GM18907 (cell line): Measurements from ENCODE around the gene PEAK3.

Source experiments
- ATAC-seq: cut with Tn5 transposase; IDR thresholded peaks from one replicate; pipeline ENCODE4 v1.9.1; 2021; ENCODE audit warnings: mild to moderate bottlenecking, moderate library complexity; ENCODE audit not compliant: unreplicated experiment

Gene PEAK3

GRCh38 chr19:2252055-2252796 is 29.7 kb downstream of the PEAK3 start:
- no peak for ATAC-seq

GRCh38 chr19:2251106-2252054 is 30.6 kb downstream of the PEAK3 start:
- no peak for ATAC-seq

- no peak for ATAC-seq
These were observed 31.2 kb downstream of the PEAK3 start for GRCh38 chr19:2250766-2251105.

- no peak for ATAC-seq
These were observed 31.9 kb downstream of the PEAK3 start for GRCh38 chr19:2249880-2250765.

GRCh38 chr19:2249010-2249866 is 32.7 kb downstream of the PEAK3 start, which contains the start of gene AMH:
Gene AMH, plus strand, starts transcription at chr19:2249323. Its CDS starts 10 bp downstream, at chr19:2249333.
- ATAC-seq, result no peak

- ATAC-seq, result no peak
These were observed 33.6 kb downstream of the PEAK3 start for GRCh38 chr19:2248136-2249009.

GRCh38 chr19:2247433-2248101 is 34.4 kb downstream of the PEAK3 start:
- ATAC-seq, result no peak

GRCh38 chr19:2246801-2247361 is 35.1 kb downstream of the PEAK3 start:
- ATAC-seq, result no peak

- no peak for ATAC-seq
These were observed 35.9 kb downstream of the PEAK3 start for GRCh38 chr19:2246014-2246620.

- ATAC-seq, result no peak
These were observed 36.7 kb downstream of the PEAK3 start for GRCh38 chr19:2245273-2245672.

GRCh38 chr19:2244486-2244885 is 37.5 kb downstream of the PEAK3 start:
- no peak for ATAC-seq

- ATAC-seq, result no peak
These were observed 37.9 kb downstream of the PEAK3 start for GRCh38 chr19:2244125-2244411.

- ATAC-seq, result no peak
These were observed 38.5 kb downstream of the PEAK3 start for GRCh38 chr19:2243274-2244124.

GRCh38 chr19:2242816-2243215 is 39.2 kb downstream of the PEAK3 start:
- no peak for ATAC-seq

- no peak for ATAC-seq
These were observed 39.9 kb downstream of the PEAK3 start for GRCh38 chr19:2242092-2242537.

GRCh38 chr19:2240881-2241760 is 40.9 kb downstream of the PEAK3 start:
- no peak for ATAC-seq
